OCI-LY3 (cell line): ENCODE results near the gene GPHN.

Experiments used
- H2AFZ ChIP-seq: fragments of 200-600, 300-600 bp; shearing (Covaris generic); 2 replicates; pipeline ENCODE4 v1.6.0; 2014; ENCODE audit warnings: antibody characterized with exemption, low read depth, low read length
- H3K27ac ChIP-seq: fragments of 200-600, 300-600 bp; sonication (generic); 2 replicates; pipeline ENCODE4 v1.5.1; 2014; ENCODE audit warnings: mild to moderate bottlenecking, low read length, moderate library complexity, mixed read lengths
- H3K27me3 ChIP-seq: fragments of 200-600, 300-600 bp; sonication (generic); 2 replicates; pipeline ENCODE4 v1.6.1; 2014; ENCODE audit warnings: low read depth, low read length, mixed read lengths
- H3K36me3 ChIP-seq: fragments of 200-600, 300-600 bp; sonication (generic); replicated peaks from 2 replicates; pipeline ENCODE3; 2014; ENCODE audit warnings: low read depth, low read length, mixed read lengths
- H3K4me1 ChIP-seq: fragments of 300-600, 200-600 bp; sonication (generic); 2 replicates; pipeline ENCODE4 v1.6.1; 2014; ENCODE audit warnings: low read length, mixed read lengths
- H3K4me2 ChIP-seq: fragments of 200-600, 300-600 bp; sonication (generic); 2 replicates; pipeline ENCODE4 v1.6.1; 2014; ENCODE audit warnings: low read length, mixed read lengths
- H3K4me3 ChIP-seq: fragments of 300-600, 200-600 bp; sonication (generic); 2 replicates; pipeline ENCODE4 v1.5.1; 2014; ENCODE audit warnings: antibody characterized with exemption, mild to moderate bottlenecking, low read length, moderate library complexity
- H3K79me2 ChIP-seq: fragments of 300-600, 200-600 bp; shearing (Covaris generic); 2 replicates; pipeline ENCODE4 v1.6.1; 2014; ENCODE audit warnings: mild to moderate bottlenecking, low read length, mixed read lengths
- H3K9ac ChIP-seq: fragments of 300-600, 200-600 bp; shearing (Covaris generic); 2 replicates; pipeline ENCODE4 v1.6.0; 2014; ENCODE audit warnings: mild to moderate bottlenecking, low read length, moderate library complexity
- H3K9me3 ChIP-seq: fragments of 200-600, 300-600 bp; shearing (Covaris generic); 2 replicates; pipeline ENCODE4 v1.6.1; 2014; ENCODE audit warnings: low read length, mixed read lengths; ENCODE audit not compliant: insufficient read depth
- H4K20me1 ChIP-seq: fragments of 200-600, 300-600 bp; sonication (generic); 2 replicates; pipeline ENCODE4 v1.6.1; 2016; ENCODE audit warnings: low read length, mixed read lengths; ENCODE audit not compliant: insufficient read depth
- EZH2phosphoT487 ChIP-seq: fragments of 200-600 bp; shearing (Covaris generic); IDR thresholded peaks from 2 replicates; pipeline ENCODE4 v1.6.1; 2018; ENCODE audit warnings: antibody characterized with exemption, mixed run types, low read depth
- TF ChIP-seq, protein P1 (sequence below): fragments of 200-600, 300-600 bp; sonication (generic); IDR thresholded peaks from 2 replicates; pipeline ENCODE4 v1.5.1; 2014; ENCODE audit warnings: antibody characterized with exemption, low read length, low read depth

Gene GPHN

DNA sequence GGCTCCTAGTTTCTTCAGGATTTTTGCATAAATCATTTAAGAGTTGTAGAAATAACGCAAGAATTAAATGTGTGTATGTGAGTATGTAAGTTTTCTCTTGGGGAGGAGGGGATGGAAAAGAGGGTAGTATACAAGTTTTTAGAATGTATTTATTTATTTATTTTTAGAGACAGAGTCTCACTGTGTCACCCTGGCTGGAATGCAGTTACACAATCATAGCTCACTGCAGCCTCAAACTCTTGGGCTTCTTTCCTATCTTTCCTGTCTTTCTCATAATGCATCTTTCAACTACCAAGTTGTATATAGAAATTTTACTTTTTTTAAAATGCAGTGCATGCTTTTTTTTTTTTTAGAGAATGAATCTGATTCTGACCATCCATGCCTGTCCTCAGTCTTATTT is 412.2 kb downstream of the GPHN start:
- H3K36me3 ChIP-seq: peaks cover 13% of the 10 kb centered on the region
- H3K9ac ChIP-seq: no peak overlapping the region
- H2AFZ ChIP-seq: no peak overlapping the region
- no peaks in the 10 kb centered on the region for H3K9me3 ChIP-seq
- H3K79me2 ChIP-seq: no peaks in the 10 kb centered on the region
- no peaks in the 10 kb centered on the region for H4K20me1 ChIP-seq
- no peak overlapping the region for H3K4me3 ChIP-seq
- TF ChIP-seq EZH2phosphoT487: no peak
- TF ChIP-seq, protein P1, sequence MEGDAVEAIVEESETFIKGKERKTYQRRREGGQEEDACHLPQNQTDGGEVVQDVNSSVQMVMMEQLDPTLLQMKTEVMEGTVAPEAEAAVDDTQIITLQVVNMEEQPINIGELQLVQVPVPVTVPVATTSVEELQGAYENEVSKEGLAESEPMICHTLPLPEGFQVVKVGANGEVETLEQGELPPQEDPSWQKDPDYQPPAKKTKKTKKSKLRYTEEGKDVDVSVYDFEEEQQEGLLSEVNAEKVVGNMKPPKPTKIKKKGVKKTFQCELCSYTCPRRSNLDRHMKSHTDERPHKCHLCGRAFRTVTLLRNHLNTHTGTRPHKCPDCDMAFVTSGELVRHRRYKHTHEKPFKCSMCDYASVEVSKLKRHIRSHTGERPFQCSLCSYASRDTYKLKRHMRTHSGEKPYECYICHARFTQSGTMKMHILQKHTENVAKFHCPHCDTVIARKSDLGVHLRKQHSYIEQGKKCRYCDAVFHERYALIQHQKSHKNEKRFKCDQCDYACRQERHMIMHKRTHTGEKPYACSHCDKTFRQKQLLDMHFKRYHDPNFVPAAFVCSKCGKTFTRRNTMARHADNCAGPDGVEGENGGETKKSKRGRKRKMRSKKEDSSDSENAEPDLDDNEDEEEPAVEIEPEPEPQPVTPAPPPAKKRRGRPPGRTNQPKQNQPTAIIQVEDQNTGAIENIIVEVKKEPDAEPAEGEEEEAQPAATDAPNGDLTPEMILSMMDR: no peak
- peaks cover 3% of the 10 kb centered on the region; the same call in 1 of the 2 replicates for H3K4me1 ChIP-seq
- H3K4me2 ChIP-seq: no peak overlapping the region
- no peaks in the 10 kb centered on the region for H3K27me3 ChIP-seq
- H3K27ac ChIP-seq: no peak overlapping the region

DNA sequence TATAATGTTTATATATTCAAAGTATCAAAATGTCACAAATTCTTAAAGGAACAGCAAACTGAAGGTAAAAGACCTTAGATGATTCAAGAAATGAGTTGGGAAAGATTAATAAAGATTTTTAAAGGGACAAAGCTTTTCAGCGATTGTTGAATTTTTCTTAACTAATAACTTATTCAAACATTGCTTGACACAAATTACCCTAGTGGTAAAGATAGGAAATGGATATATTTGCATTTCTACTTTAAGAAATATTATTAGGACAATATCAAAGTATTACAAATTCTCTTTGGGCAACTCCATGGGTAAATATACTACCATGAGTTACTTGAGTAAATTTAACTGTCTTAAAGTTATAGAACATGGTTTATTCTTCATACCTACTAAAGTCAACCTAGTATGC is 415.3 kb downstream of the GPHN start:
- no peak overlapping the region for H2AFZ ChIP-seq
- no peaks in the 10 kb centered on the region for H3K79me2 ChIP-seq
- H3K4me3 ChIP-seq: no peak overlapping the region
- H3K9me3 ChIP-seq: no peaks in the 10 kb centered on the region
- H3K27me3 ChIP-seq: no peaks in the 10 kb centered on the region
- H3K9ac ChIP-seq: no peak overlapping the region
- no peaks in the 10 kb centered on the region for H4K20me1 ChIP-seq
- H3K4me1 ChIP-seq: peaks cover 11% of the 10 kb centered on the region
- TF ChIP-seq, protein P1: no peak
- no peak for TF ChIP-seq EZH2phosphoT487
- H3K4me2 ChIP-seq: no peak overlapping the region
- H3K27ac ChIP-seq: no peak overlapping the region
- peaks cover 13% of the 10 kb centered on the region for H3K36me3 ChIP-seq

DNA sequence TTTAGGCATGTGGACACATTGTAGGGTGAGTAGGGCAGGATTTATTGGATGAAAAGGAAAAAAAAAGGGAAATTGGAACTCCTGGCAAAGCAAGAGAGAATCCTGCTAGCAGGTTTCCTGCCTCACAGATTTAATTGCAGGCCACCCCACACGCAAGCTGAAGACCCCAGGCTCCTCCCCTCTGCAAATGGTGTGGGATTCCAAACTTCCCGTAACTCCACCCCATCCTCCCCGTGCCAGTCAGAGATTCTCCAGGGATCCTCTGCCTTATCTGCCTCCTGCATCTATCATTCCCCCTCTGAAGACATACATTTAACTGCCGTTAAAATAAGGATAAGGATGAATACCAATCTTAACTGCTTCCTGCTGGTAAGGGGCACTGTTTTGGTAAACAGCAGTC is 431.5 kb downstream of the GPHN start:
- Histone ChIP-seq H3K4me1 (no peaks in the 10 kb centered on the region), H3K27me3 (no peaks in the 10 kb centered on the region), H2AFZ (no peak overlapping the region), H3K4me3 (no peak overlapping the region), H3K9ac (no peak overlapping the region), H3K27ac (no peak overlapping the region), H3K9me3 (peaks cover 15% of the 10 kb centered on the region; the same call in 1 of the 2 replicates), H3K36me3 (peaks cover 23% of the 10 kb centered on the region), H3K79me2 (no peaks in the 10 kb centered on the region), H4K20me1 (no peaks in the 10 kb centered on the region), H3K4me2 (no peak overlapping the region)
- TF ChIP-seq, protein P1: no peak
- no peak for TF ChIP-seq EZH2phosphoT487

DNA sequence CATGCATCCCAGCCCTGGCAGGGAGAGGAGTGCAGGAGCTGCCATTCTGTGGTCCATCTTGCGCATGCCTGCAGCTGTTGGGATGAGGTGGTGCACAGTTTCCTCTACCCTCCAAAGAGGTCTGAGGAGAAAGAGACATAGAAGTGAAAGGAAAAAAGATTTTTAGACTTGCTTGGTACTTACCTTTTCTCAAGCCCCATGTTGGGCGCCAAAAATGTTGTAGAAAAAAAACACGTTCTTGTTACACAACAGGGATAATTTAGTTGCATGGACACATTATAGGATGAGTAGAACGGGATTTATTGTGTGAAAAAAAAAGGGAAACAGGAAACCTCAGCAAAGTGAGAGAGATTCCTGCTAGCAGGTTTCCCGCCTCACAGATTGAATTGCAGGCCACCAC is 436.9 kb downstream of the GPHN start:
- Histone ChIP-seq H3K79me2 (no peaks in the 10 kb centered on the region), H3K4me2 (no peak overlapping the region), H3K9me3 (peaks cover 28% of the 10 kb centered on the region), H2AFZ (no peak overlapping the region), H3K9ac (no peak overlapping the region), H3K27me3 (no peaks in the 10 kb centered on the region), H3K27ac (no peak overlapping the region), H4K20me1 (no peaks in the 10 kb centered on the region), H3K36me3 (peaks cover 37% of the 10 kb centered on the region), H3K4me1 (no peaks in the 10 kb centered on the region), H3K4me3 (no peak overlapping the region)
- TF ChIP-seq, protein P1: no peak
- TF ChIP-seq EZH2phosphoT487: no peak
